ENCODE measurements around the gene SUCO. TPM values are rescaled to one million over a fixed set of nuclear protein-coding genes. Genes with fewer than 3 reads are reported as not detected.
"Not testable (repeated sequence)": the region's sequence is repeated elsewhere in the genome, so short reads cannot be mapped to it uniquely, and the experiment has no call there.

Gene SUCO
- total RNA-seq, 1 donor from 2014 or later = 48.1 TPM

- intact Hi-C loops (cut with micrococcal nuclease) = no loop called here
Measured at GRCh38 chr1:172559572-172560210, 26.7 kb downstream of the SUCO start.

- intact Hi-C loops (cut with micrococcal nuclease) = no loop called here
Measured at GRCh38 chr1:172561252-172561651, 28.3 kb downstream of the SUCO start.

GRCh38 chr1:172566196-172566997 is 33.4 kb downstream of the SUCO start:
- intact Hi-C loops (cut with micrococcal nuclease) = no loop called here

- intact Hi-C loops (cut with micrococcal nuclease) = no loop called here
Measured at GRCh38 chr1:172567720-172568119, 34.8 kb downstream of the SUCO start.

- intact Hi-C loops (cut with micrococcal nuclease) = no loop called here
Measured at GRCh38 chr1:172574080-172574479, 41.1 kb downstream of the SUCO start.

GRCh38 chr1:172578586-172578985 is 45.6 kb downstream of the SUCO start:
- intact Hi-C loops (cut with micrococcal nuclease) = no loop called here

GRCh38 chr1:172581273-172581672 is 48.3 kb downstream of the SUCO start:
- intact Hi-C loops (cut with micrococcal nuclease) = no loop called here

GRCh38 chr1:172581779-172582178 is 48.8 kb downstream of the SUCO start:
- intact Hi-C loops (cut with micrococcal nuclease) = no loop called here

- intact Hi-C loops (cut with micrococcal nuclease) = no loop called here
Measured at GRCh38 chr1:172582889-172583288, 49.9 kb downstream of the SUCO start.

- intact Hi-C loops (cut with micrococcal nuclease) = no loop called here
Measured at GRCh38 chr1:172585348-172585747, 52.4 kb downstream of the SUCO start.

- intact Hi-C loops (cut with micrococcal nuclease) = no loop called here
Measured at GRCh38 chr1:172585861-172586260, 52.9 kb downstream of the SUCO start.

GRCh38 chr1:172588296-172589291 is 55.6 kb downstream of the SUCO start:
- intact Hi-C loops (cut with micrococcal nuclease) = no loop called here

- intact Hi-C loops (cut with micrococcal nuclease) = no loop called here
Measured at GRCh38 chr1:172589553-172589952, 56.6 kb downstream of the SUCO start.

GRCh38 chr1:172591429-172591828 is 58.5 kb downstream of the SUCO start:
- intact Hi-C loops (cut with micrococcal nuclease) = not testable (repeated sequence)

GRCh38 chr1:172595066-172595465 is 62.1 kb downstream of the SUCO start:
- intact Hi-C loops (cut with micrococcal nuclease) = not testable (repeated sequence)

GRCh38 chr1:172596782-172597181 is 63.8 kb downstream of the SUCO start:
- intact Hi-C loops (cut with micrococcal nuclease) = not testable (repeated sequence)

GRCh38 chr1:172599912-172600311 is 67.0 kb downstream of the SUCO start:
- intact Hi-C loops (cut with micrococcal nuclease) = no loop called here

GRCh38 chr1:172600615-172601014 is 67.7 kb downstream of the SUCO start:
- intact Hi-C loops (cut with micrococcal nuclease) = no loop called here

GRCh38 chr1:172601046-172601630 is 68.2 kb downstream of the SUCO start:
- intact Hi-C loops (cut with micrococcal nuclease) = no loop called here

- intact Hi-C loops (cut with micrococcal nuclease) = no loop called here
Measured at GRCh38 chr1:172602706-172603105, 69.8 kb downstream of the SUCO start.

- intact Hi-C loops (cut with micrococcal nuclease) = no loop called here
Measured at GRCh38 chr1:172603816-172604215, 70.9 kb downstream of the SUCO start.

All from T-helper 1 cell treated with Interleukin-12 subunit alpha and Interleukin-12 subunit beta and Interleukin-4 antibody, amounts not matched to agents 30 ng/mL and 1 ng/mL, for 36 hours (primary cell).